CD14-positive monocyte (primary cell): Measurements from ENCODE around the gene HGFAC. TPM values are rescaled to one million over a fixed set of nuclear protein-coding genes. Genes with fewer than 3 reads are reported as not detected.

Experiments
- DNase-seq, 3 donors: peaks; one replicate each; pipeline ENCODE4 v3.0.0-alpha.2; 2011 to 2022
- H2AFZ ChIP-seq: 2 replicates; pipeline ENCODE4 v1.6.0; 2012; ENCODE audit warnings: mild to moderate bottlenecking, low read depth, low read length, inconsistent platforms; ENCODE audit not compliant: insufficient read depth, poor library complexity, severe bottlenecking
- H3K27ac ChIP-seq, 2 donors: 1 replicate in 1 of 2; 2 replicates in 1 of 2; pipeline ENCODE4 v1.5.1; 2012 to 2013; ENCODE audit warnings: low read length in 2 of 2, control low read depth in 1 of 2, inconsistent platforms in 1 of 2, low read depth in 1 of 2, mild to moderate bottlenecking in 1 of 2
- H3K27me3 ChIP-seq, 2 donors: one replicate each; pipeline versions ENCODE4 v1.6.0 to v1.6.1; 2011 to 2013; ENCODE audit warnings: low read length in 2 of 2; ENCODE audit not compliant: control insufficient read depth in 2 of 2, insufficient read depth in 2 of 2
- H3K36me3 ChIP-seq, 2 donors: replicated peaks in 1 of 2; 1 replicate in 1 of 2; 2 replicates in 1 of 2; pipeline versions ENCODE4 v1.5.1 to v1.6.1; 2012 to 2013; ENCODE audit warnings: low read length in 2 of 2, control low read depth in 1 of 2, inconsistent platforms in 1 of 2, mild to moderate bottlenecking in 1 of 2; ENCODE audit not compliant: insufficient read depth in 2 of 2, control insufficient read depth in 1 of 2
- H3K4me1 ChIP-seq, 2 donors: 1 replicate in 1 of 2; 2 replicates in 1 of 2; pipeline versions ENCODE4 v1.5.1 to v1.6.1; 2012 to 2013; ENCODE audit warnings: low read length in 2 of 2, control low read depth in 1 of 2, inconsistent platforms in 1 of 2, mild to moderate bottlenecking in 1 of 2, moderate library complexity in 1 of 2; ENCODE audit not compliant: insufficient read depth in 2 of 2, control insufficient read depth in 1 of 2
- H3K4me2 ChIP-seq: replicated peaks from 2 replicates; pipeline ENCODE3; 2012; ENCODE audit warnings: low read length, moderate library complexity, mild to moderate bottlenecking; ENCODE audit not compliant: poor library complexity, severe bottlenecking; ENCODE audit errors: extremely low read depth
- H3K4me3 ChIP-seq, 3 experiments: fragments of 200-600 bp in 1 of 3; sonication (generic) in 1 of 3; replicated peaks in 1 of 3; 1 replicate in 2 of 3; 2 replicates in 1 of 3; pipeline ENCODE4 v1.5.1; 2011 to 2013; ENCODE audit warnings: low read length in 3 of 3, mild to moderate bottlenecking in 3 of 3, control low read depth in 2 of 3, low read depth in 2 of 3, inconsistent platforms in 1 of 3, moderate library complexity in 1 of 3
- H3K79me2 ChIP-seq: 2 replicates; pipeline ENCODE4 v1.6.0; 2012; ENCODE audit warnings: mild to moderate bottlenecking, control low read depth, inconsistent platforms, low read length, moderate library complexity; ENCODE audit not compliant: insufficient read depth
- H3K9ac ChIP-seq: 2 replicates; pipeline ENCODE4 v1.6.0; 2017; ENCODE audit warnings: low read length, mild to moderate bottlenecking; ENCODE audit not compliant: insufficient read depth, poor library complexity, severe bottlenecking
- H3K9me3 ChIP-seq, 2 donors: replicated peaks in 1 of 2; 1 replicate in 1 of 2; 2 replicates in 1 of 2; pipeline versions ENCODE4 v1.5.1 to v1.6.1; 2012 to 2013; ENCODE audit warnings: low read length in 2 of 2, control low read depth in 1 of 2; ENCODE audit not compliant: control insufficient read depth in 1 of 2, insufficient read depth in 1 of 2
- H4K20me1 ChIP-seq: 2 replicates; pipeline ENCODE4 v1.6.0; 2012; ENCODE audit warnings: mild to moderate bottlenecking, low read length, control low read depth, moderate library complexity; ENCODE audit not compliant: insufficient read depth
- H3K27ac Mint-ChIP-seq, 7 donors: one replicate each; pipeline ENCODE4 v1.8.0; 2020; ENCODE audit warnings: mild to moderate bottlenecking in 7 of 7, mixed read lengths in 7 of 7, moderate library complexity in 6 of 7, inconsistent platforms in 2 of 7
- H3K27me3 Mint-ChIP-seq, 3 donors: one replicate each; pipeline ENCODE4 v1.8.0; 2021 to 2022; ENCODE audit warnings: low read depth in 3 of 3, mild to moderate bottlenecking in 3 of 3, mixed read lengths in 3 of 3, moderate library complexity in 3 of 3, inconsistent platforms in 1 of 3
- H3K36me3 Mint-ChIP-seq, 2 donors: one replicate each; pipeline ENCODE4 v1.8.0; 2020; ENCODE audit warnings: mixed read lengths in 2 of 2, inconsistent platforms in 1 of 2, mild to moderate bottlenecking in 1 of 2
- H3K4me1 Mint-ChIP-seq: one replicate; pipeline ENCODE4 v1.8.0; 2020; ENCODE audit warnings: mild to moderate bottlenecking, mixed read lengths
- H3K4me3 Mint-ChIP-seq, 2 donors: one replicate each; pipeline ENCODE4 v1.8.0; 2020; ENCODE audit warnings: mild to moderate bottlenecking in 2 of 2, mixed read lengths in 2 of 2, moderate library complexity in 1 of 2
- H3K9me3 Mint-ChIP-seq, 7 donors: one replicate each; pipeline ENCODE4 v1.8.0; 2020 to 2022; ENCODE audit warnings: mixed read lengths in 7 of 7, mild to moderate bottlenecking in 6 of 7, moderate library complexity in 6 of 7, inconsistent platforms in 2 of 7
- CTCF ChIP-seq: fragments of 200-600 bp; IDR thresholded peaks from one replicate; pipeline ENCODE4 v1.8.0; 2022; ENCODE audit warnings: antibody characterized with exemption, mild to moderate bottlenecking
- WGBS: methylation state at CpG from one replicate; pipeline ENCODE4 v1.1.5; 2013; ENCODE audit warnings: missing lambda C conversion rate; ENCODE audit not compliant: insufficient coverage; 5-methylcytosine and 5-hydroxymethylcytosine counted together
- intact Hi-C, 2 donors: fragments of 100-400 bp; cut with micrococcal nuclease; formaldehyde crosslinking; loops; one replicate each; pipeline versions ENCODE4 v1.15.0 to v1.15.1; 2023
- polyA plus RNA-seq, 3 donors: library from polyadenylated mRNA; depleted of rRNA in 1 of 3; unstranded in 2 of 3; stranded (reverse) in 1 of 3; fragments of 300-500 nt in 2 of 3; fragments of >200 nt in 1 of 3; fragmentation: Illumina TruSeq in 2 of 3; gene quantifications; 1 replicate in 2 of 3; 2 replicates in 1 of 3; pipeline ENCODE4 v1.2.3, GENCODE V29; 2012 to 2021

The HGFAC gene
- polyA plus RNA-seq, 3 donors, result 0.17 TPM; not detected in 2

DNA sequence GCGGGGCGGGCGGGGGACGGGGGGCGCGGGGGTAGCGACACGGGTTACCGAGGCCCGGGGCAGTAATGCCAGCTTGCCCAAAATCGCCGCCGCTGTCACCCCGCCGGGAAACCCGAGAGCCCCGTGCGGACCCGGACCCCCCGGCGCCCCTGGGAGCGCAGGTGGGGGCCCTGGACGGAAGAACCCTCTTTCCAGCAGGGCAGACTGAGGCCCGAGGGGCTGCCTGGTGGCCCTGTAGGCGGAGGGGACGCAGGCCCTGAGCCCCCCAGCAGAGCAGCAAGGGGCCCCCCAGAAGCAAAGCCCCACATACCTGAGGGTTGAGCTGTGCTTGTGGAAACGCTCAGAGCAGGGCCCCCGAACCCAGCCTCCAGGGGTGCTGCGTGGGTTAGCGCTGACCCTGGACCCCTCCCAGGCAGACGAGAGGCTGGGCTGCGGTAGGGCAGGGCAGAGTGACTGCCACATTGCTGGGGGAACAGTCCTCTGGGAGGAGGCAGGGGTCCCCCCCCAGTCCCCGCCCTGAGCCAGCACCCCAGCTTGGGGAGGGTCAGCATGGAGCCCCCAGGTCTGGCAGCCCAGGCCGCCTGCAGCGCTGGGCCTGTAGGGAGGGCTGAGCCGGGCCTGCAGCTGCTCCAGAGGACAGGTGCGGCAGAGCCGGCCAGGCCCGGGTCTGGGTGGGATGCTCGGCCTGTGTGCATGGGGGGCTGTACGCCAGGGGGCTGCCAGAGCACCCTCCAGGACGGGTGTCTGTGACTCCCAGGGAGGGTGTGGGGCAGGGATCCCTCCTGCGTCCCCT, 22.0 kb downstream of the HGFAC start:
- Histone ChIP-seq H3K36me3 (no peaks in the 10 kb centered on the region), H3K27me3 (peaks cover 7 to 32% of the 10 kb centered on the region in 2 donors), H3K79me2 (no peaks in the 10 kb centered on the region), H4K20me1 (no peaks in the 10 kb centered on the region), H3K4me2 (peak overlapping the region; percentile 46), H3K27ac (no peak overlapping the region), H3K9me3 (peaks cover 3 to 9% of the 10 kb centered on the region in 2 donors), H2AFZ (no peak overlapping the region), H3K9ac (peak overlapping the region; percentile 4), H3K4me3 (no peak overlapping the region), H3K4me1 (peaks cover 0 to 4% of the 10 kb centered on the region in 2 donors)
- H3K27ac Mint-ChIP-seq, result no peak overlapping the region
- intact Hi-C loops, result no loop called here
- TF ChIP-seq CTCF, result no peak
- H3K4me3 Mint-ChIP-seq, result no peak overlapping the region
- H3K4me1 Mint-ChIP-seq, result peaks cover 2% of the 10 kb centered on the region
- H3K9me3 Mint-ChIP-seq, result peaks cover 0 to 8% (median 3%) of the 10 kb centered on the region in 7 donors
- no peak for DNase-seq
- no peaks in the 10 kb centered on the region for H3K36me3 Mint-ChIP-seq
- H3K27me3 Mint-ChIP-seq, result peaks cover 18 to 39% (median 37%) of the 10 kb centered on the region in 3 donors
- WGBS, result 47% methylated on average over 37 of the region's 43 CpGs

- TF ChIP-seq CTCF, result no peak
- intact Hi-C loops, result no loop called here
- H4K20me1 ChIP-seq, result no peaks in the 10 kb centered on the region
- peak overlapping the region in 1 of 2 donors; percentile 60 for H3K4me3 Mint-ChIP-seq
- no peaks in the 10 kb centered on the region for H3K36me3 Mint-ChIP-seq
- H3K36me3 ChIP-seq, result no peaks in the 10 kb centered on the region
- no peak overlapping the region for H3K27ac Mint-ChIP-seq
- H3K9me3 Mint-ChIP-seq, result peaks cover 0 to 8% (median 3%) of the 10 kb centered on the region in 7 donors
- H3K9ac ChIP-seq, result no peak overlapping the region
- H3K27ac ChIP-seq, result no peak overlapping the region
- peaks cover 7 to 32% of the 10 kb centered on the region in 2 donors for H3K27me3 ChIP-seq
- H3K4me3 ChIP-seq, result no peak overlapping the region
- no peaks in the 10 kb centered on the region for H3K79me2 ChIP-seq
- no peak overlapping the region for H2AFZ ChIP-seq
- 88% methylated on average over 13 of the region's 15 CpGs for WGBS
- peaks cover 6 to 10% of the 10 kb centered on the region in 2 donors for H3K9me3 ChIP-seq
- peaks cover 2% of the 10 kb centered on the region for H3K4me1 Mint-ChIP-seq
- no peak overlapping the region for H3K4me2 ChIP-seq
- H3K4me1 ChIP-seq, result peaks cover 0 to 4% of the 10 kb centered on the region in 2 donors
- no peak for DNase-seq
- peaks cover 18 to 37% (median 37%) of the 10 kb centered on the region in 3 donors for H3K27me3 Mint-ChIP-seq
Observed at GRCh38 chr4:3464349-3464905, 22.7 kb downstream of the HGFAC start.
